ENCODE measurements around the gene ZNF654. TPM values are rescaled to one million over a fixed set of nuclear protein-coding genes. Genes with fewer than 3 reads are reported as not detected.

Gene ZNF654
- total and polyA plus RNA-seq, 2 of the 13 experiments (the other 11 are each of a cell fraction or from before 2014, with no cell fraction given) = 1.8 to 4.1 TPM

GRCh38 chr3:88058581-88059379 lies at the start of gene ZNF654, which contains the start of gene CGGBP1 (continued):
- no peak for TF ChIP-seq THYN1 (CRISPR knock-in tag; IDR thresholded peaks at IDR 0.05; ENCODE audit: borderline replicate concordance, low read depth)
- no peak for TF ChIP-seq ZNF784 (CRISPR knock-in tag; IDR thresholded peaks at IDR 0.05; ENCODE audit: borderline replicate concordance)
- peak; percentile 43; the same call in 1 of the 2 replicates for TF ChIP-seq ARNTL (CRISPR knock-in tag; IDR thresholded peaks at IDR 0.05)
- peak; percentile 77; the same call in 1 of the 2 replicates for TF ChIP-seq MAF1 (CRISPR knock-in tag; IDR thresholded peaks at IDR 0.05; ENCODE audit: borderline replicate concordance)
- TF ChIP-seq WIZ (CRISPR knock-in tag; IDR thresholded peaks at IDR 0.05) = peak; percentile 21; the same call in 1 of the 2 replicates
- TF ChIP-seq ZNF574 (CRISPR knock-in tag; IDR thresholded peaks at IDR 0.05) = peak; percentile 78; the same call in 1 of the 2 replicates
- TF ChIP-seq MIXL1 (CRISPR knock-in tag; IDR thresholded peaks at IDR 0.05) = no peak
- no peak; the same call in 1 of the 2 replicates for TF ChIP-seq ZNF770 (CRISPR knock-in tag; IDR thresholded peaks at IDR 0.05)
- no peak; the same call in 1 of the 2 replicates for TF ChIP-seq ZNF441 (CRISPR knock-in tag; IDR thresholded peaks at IDR 0.05; ENCODE audit: borderline replicate concordance)
- TF ChIP-seq THAP8 (CRISPR knock-in tag; IDR thresholded peaks at IDR 0.05; ENCODE audit: borderline replicate concordance) = no peak; the same call in 1 of the 2 replicates
- no peak for TF ChIP-seq HHEX (CRISPR knock-in tag; IDR thresholded peaks at IDR 0.05)
- TF ChIP-seq TSC22D2 (CRISPR knock-in tag; IDR thresholded peaks at IDR 0.05; ENCODE audit: borderline replicate concordance) = no peak
- TF ChIP-seq YEATS4 (CRISPR knock-in tag; IDR thresholded peaks at IDR 0.05; ENCODE audit: borderline replicate concordance) = peak; percentile 93
- TF ChIP-seq ZNF431 (CRISPR knock-in tag; IDR thresholded peaks at IDR 0.05; ENCODE audit: borderline replicate concordance, low read depth) = 0 out of 2 replicates have a peak, but pooled peaks have one; percentile 71
- TF ChIP-seq IKZF4 (CRISPR knock-in tag; IDR thresholded peaks at IDR 0.05; ENCODE audit: borderline replicate concordance, low read depth, not compliant biosample characterization) = peak; percentile 68
- TF ChIP-seq ZNF577 (CRISPR knock-in tag; IDR thresholded peaks at IDR 0.05; ENCODE audit: borderline replicate concordance, low read depth) = no peak
- TF ChIP-seq GABPA (IDR thresholded peaks at IDR 0.05; ENCODE audit: low read depth, low read length) = peak; percentile 91
- peak; percentile 94 for TF ChIP-seq GABPA (CRISPR knock-in tag; IDR thresholded peaks at IDR 0.05; ENCODE audit: low read depth)
- TF ChIP-seq MZF1 (CRISPR knock-in tag; IDR thresholded peaks at IDR 0.05; ENCODE audit: borderline replicate concordance) = peak; percentile 56; the same call in 1 of the 2 replicates
- TF ChIP-seq TARDBP (CRISPR knock-in tag; IDR thresholded peaks at IDR 0.05) = peak; percentile 39; the same call in 1 of the 2 replicates

Data from HepG2 (cell line).